A673 (cell line): ENCODE data around the gene CCSER1. TPM values are rescaled to one million over a fixed set of nuclear protein-coding genes. Genes with fewer than 3 reads are reported as not detected.

Source experiments
- BruUV-seq: library from RNA; stranded (reverse); fragments of 400-500 nt; replicated peaks from 2 replicates; lab custom pipeline; 2021; lab: Mats Ljungman, UMichigan
- CTCF ChIA-PET: fragments of 300-600 bp; sonication (Branson Sonifier 250); formaldehyde crosslinking; loops from one replicate; lab custom pipeline; 2022; ENCODE audit warnings: antibody characterized with exemption; lab: Charles Lee
- POLR2A ChIA-PET: fragments of 300-600 bp; sonication (Branson Sonifier 250); formaldehyde crosslinking; loops from one replicate; lab custom pipeline; 2022; ENCODE audit warnings: antibody characterized with exemption; ENCODE audit not compliant: low non-redundant PET; lab: Charles Lee
- DNase-seq: peaks from one replicate; pipeline ENCODE4 v3.0.0-alpha.2; 2015; ENCODE audit warnings: low spot score
- H3K27ac ChIP-seq: fragments of 200-600 bp; sonication (generic); 2 replicates; pipeline ENCODE4 v1.5.1; 2016; ENCODE audit warnings: mixed run types, low read depth, mild to moderate bottlenecking, mixed read lengths, antibody characterized with exemption, low read length; ENCODE audit not compliant: poor library complexity, severe bottlenecking
- H3K27me3 ChIP-seq: fragments of 200-600 bp; sonication (generic); replicated peaks from 2 replicates; pipeline ENCODE4 v1.6.1; 2017; ENCODE audit warnings: mixed run types, low read depth, mild to moderate bottlenecking, mixed read lengths, antibody characterized with exemption, low read length; ENCODE audit not compliant: insufficient read depth, poor library complexity
- H3K36me3 ChIP-seq: fragments of 200-600 bp; sonication (generic); 2 replicates; pipeline ENCODE4 v1.6.1; 2016; ENCODE audit warnings: mixed run types, mild to moderate bottlenecking, mixed read lengths, antibody characterized with exemption, low read length; ENCODE audit not compliant: insufficient read depth, poor library complexity, severe bottlenecking
- H3K4me1 ChIP-seq: fragments of 200-600 bp; sonication (generic); 2 replicates; pipeline ENCODE4 v1.6.1; 2017; ENCODE audit warnings: mixed run types, mild to moderate bottlenecking, mixed read lengths, antibody characterized with exemption, low read length; ENCODE audit not compliant: insufficient read depth, poor library complexity, severe bottlenecking
- H3K4me3 ChIP-seq: fragments of 200-600 bp; sonication (generic); 2 replicates; pipeline ENCODE4 v1.5.1; 2016; ENCODE audit warnings: low read depth, mixed run types, mild to moderate bottlenecking, mixed read lengths, low read length; ENCODE audit not compliant: poor library complexity, severe bottlenecking
- H3K9me3 ChIP-seq: fragments of 200-600 bp; sonication (generic); 2 replicates; pipeline ENCODE4 v1.6.1; 2016; ENCODE audit warnings: mixed run types, low read depth, mild to moderate bottlenecking, mixed read lengths, antibody characterized with exemption, low read length; ENCODE audit not compliant: poor library complexity, severe bottlenecking
- CTCF ChIP-seq: fragments of 300-800, 200-600 bp; sonication (generic); conservative IDR thresholded peaks from 2 replicates; pipeline ENCODE4 v1.5.1; 2017; ENCODE audit warnings: low read depth, mild to moderate bottlenecking, antibody characterized with exemption, low read length, moderate library complexity, mixed read lengths
- EZH2 ChIP-seq: fragments of 200-600 bp; sonication (generic); IDR thresholded peaks from 2 replicates; pipeline ENCODE4 v1.6.1; 2017; ENCODE audit warnings: borderline replicate concordance, low read depth, mild to moderate bottlenecking, mixed read lengths, antibody characterized with exemption, low read length; ENCODE audit not compliant: poor library complexity, severe bottlenecking
- intact Hi-C: fragments of 100-400 bp; cut with micrococcal nuclease; formaldehyde crosslinking; loops from one replicate; pipeline ENCODE4 v1.10.0; 2022; ENCODE audit not compliant: unreplicated experiment
- total RNA-seq: library from RNA; stranded (reverse); gene quantifications from 2 replicates; pipeline ENCODE4 v1.2.3, GENCODE V29; 2021

Gene CCSER1
- total RNA-seq, 1 experiment from 2014 or later = not detected

- no peak for TF ChIP-seq CTCF
- no peak for TF ChIP-seq EZH2
- intact Hi-C loops = no loop called here
- Histone ChIP-seq H3K27me3 (no peaks in the 10 kb centered on the region), H3K4me3 (no peak overlapping the region), H3K4me1 (no peaks in the 10 kb centered on the region), H3K36me3 (no peaks in the 10 kb centered on the region), H3K9me3 (no peaks in the 10 kb centered on the region), H3K27ac (no peak overlapping the region)
- CTCF ChIA-PET = no interaction called here
- BruUV-seq = no TSS peak
- DNase-seq = no peak
- POLR2A ChIA-PET = no interaction called here
Observed at GRCh38 chr4:90598741-90599140, 471.5 kb downstream of the CCSER1 start.

- TF ChIP-seq CTCF (no peak), EZH2 (no peak)
- ChIA-PET POLR2A (no interaction called here), CTCF (no interaction called here)
- no peaks in the 10 kb centered on the region for H3K27me3 ChIP-seq
- H3K36me3 ChIP-seq = no peaks in the 10 kb centered on the region
- DNase-seq = no peak
- H3K4me3 ChIP-seq = no peak overlapping the region
- no peaks in the 10 kb centered on the region for H3K4me1 ChIP-seq
- BruUV-seq = no TSS peak
- no peak overlapping the region for H3K27ac ChIP-seq
- intact Hi-C loops = no loop called here
- no peaks in the 10 kb centered on the region for H3K9me3 ChIP-seq
Observed at GRCh38 chr4:90602726-90603125, 475.5 kb downstream of the CCSER1 start.

- H3K9me3 ChIP-seq = no peaks in the 10 kb centered on the region
- H3K4me3 ChIP-seq = no peak overlapping the region
- no peaks in the 10 kb centered on the region for H3K27me3 ChIP-seq
- no peak overlapping the region for H3K27ac ChIP-seq
- intact Hi-C loops = no loop called here
- H3K4me1 ChIP-seq = no peaks in the 10 kb centered on the region
- no TSS peak for BruUV-seq
- H3K36me3 ChIP-seq = no peaks in the 10 kb centered on the region
- DNase-seq = no peak
- CTCF ChIA-PET = no interaction called here
- POLR2A ChIA-PET = no interaction called here
- TF ChIP-seq EZH2 (no peak), CTCF (no peak)
Observed at GRCh38 chr4:90603540-90603939, 476.3 kb downstream of the CCSER1 start.
